Type B pancreatic cell (in vitro differentiated cells): ENCODE results near the gene TRMT1. TPM values are rescaled to one million over a fixed set of nuclear protein-coding genes. Genes with fewer than 3 reads are reported as not detected.

Experiments used
- DNase-seq: peaks from one replicate; pipeline ENCODE4 v3.0.0; 2021; ENCODE audit warnings: mixed read lengths; ENCODE audit not compliant: unreplicated experiment; ENCODE audit errors: extremely low spot score
- H3K27ac Mint-ChIP-seq: 2 replicates; pipeline ENCODE4 v1.8.0; 2021; ENCODE audit warnings: mild to moderate bottlenecking, mixed read lengths
- H3K27me3 Mint-ChIP-seq: 2 replicates; pipeline ENCODE4 v1.8.0; 2021; ENCODE audit warnings: mixed read lengths
- H3K36me3 Mint-ChIP-seq: 2 replicates; pipeline ENCODE4 v1.8.0; 2021; ENCODE audit warnings: mixed read lengths
- H3K4me1 Mint-ChIP-seq: one replicate; pipeline ENCODE4 v1.8.0; 2021; ENCODE audit warnings: mixed read lengths; ENCODE audit not compliant: unreplicated experiment
- H3K4me3 Mint-ChIP-seq: 2 replicates; pipeline ENCODE4 v1.8.0; 2021; ENCODE audit warnings: mild to moderate bottlenecking, mixed read lengths
- H3K9me3 Mint-ChIP-seq: 2 replicates; pipeline ENCODE4 v1.8.0; 2021; ENCODE audit warnings: mixed read lengths
- CTCF ChIP-seq: fragments of 200-600 bp; sonication (generic); conservative IDR thresholded peaks from 2 replicates; pipeline ENCODE4 v1.5.0; 2021; ENCODE audit warnings: antibody characterized with exemption, mild to moderate bottlenecking
- total RNA-seq: library from RNA; stranded (reverse); gene quantifications from 2 replicates; pipeline ENCODE4 v1.2.1, GENCODE V29; 2021; ENCODE audit warnings: low replicate concordance

The TRMT1 gene
- total RNA-seq, 1 donor from 2014 or later, result 69.7 TPM

GRCh38 chr19:13089139-13089856, 27.2 kb downstream of the TRMT1 start:
- no peak for DNase-seq
- H3K4me1 Mint-ChIP-seq, result peaks cover 6% of the 10 kb centered on the region
- H3K9me3 Mint-ChIP-seq, result no peaks in the 10 kb centered on the region
- H3K36me3 Mint-ChIP-seq, result no peaks in the 10 kb centered on the region
- no peak overlapping the region for H3K4me3 Mint-ChIP-seq
- no peak overlapping the region for H3K27ac Mint-ChIP-seq
- H3K27me3 Mint-ChIP-seq, result peaks cover 67% of the 10 kb centered on the region
- peak; percentile 63 for TF ChIP-seq CTCF

GRCh38 chr19:13087795-13088537, 28.6 kb downstream of the TRMT1 start:
- Mint-ChIP-seq H3K4me1 (peaks cover 13% of the 10 kb centered on the region), H3K9me3 (no peaks in the 10 kb centered on the region), H3K27me3 (peaks cover 73% of the 10 kb centered on the region), H3K36me3 (no peaks in the 10 kb centered on the region), H3K4me3 (no peak overlapping the region), H3K27ac (no peak overlapping the region)
- TF ChIP-seq CTCF, result no peak
- no peak for DNase-seq

GRCh38 chr19:13087295-13087694, 29.2 kb downstream of the TRMT1 start:
- Mint-ChIP-seq H3K9me3 (no peaks in the 10 kb centered on the region), H3K4me3 (no peak overlapping the region), H3K36me3 (no peaks in the 10 kb centered on the region), H3K27ac (no peak overlapping the region), H3K27me3 (peaks cover 78% of the 10 kb centered on the region), H3K4me1 (peaks cover 18% of the 10 kb centered on the region)
- no peak for DNase-seq
- TF ChIP-seq CTCF, result no peak

- H3K27ac Mint-ChIP-seq, result no peak overlapping the region
These were observed 30.2 kb downstream of the TRMT1 start for GRCh38 chr19:13086341-13086740.

GRCh38 chr19:13085666-13086065, 30.9 kb downstream of the TRMT1 start:
- H3K27me3 Mint-ChIP-seq, result peaks cover 71% of the 10 kb centered on the region
- TF ChIP-seq CTCF, result no peak
- no peaks in the 10 kb centered on the region for H3K36me3 Mint-ChIP-seq
- no peak for DNase-seq
- peaks cover 22% of the 10 kb centered on the region for H3K4me1 Mint-ChIP-seq
- no peak overlapping the region for H3K4me3 Mint-ChIP-seq
- H3K9me3 Mint-ChIP-seq, result no peaks in the 10 kb centered on the region
- peak overlapping the region; percentile 10 for H3K27ac Mint-ChIP-seq

More at GRCh38 chr19:13086341-13086740, 30.2 kb downstream of the TRMT1 start:
- H3K36me3 Mint-ChIP-seq, result no peaks in the 10 kb centered on the region
- H3K9me3 Mint-ChIP-seq, result no peaks in the 10 kb centered on the region
- TF ChIP-seq CTCF, result no peak
- H3K27me3 Mint-ChIP-seq, result peaks cover 78% of the 10 kb centered on the region
- H3K4me1 Mint-ChIP-seq, result peaks cover 22% of the 10 kb centered on the region
- no peak overlapping the region for H3K4me3 Mint-ChIP-seq
- DNase-seq, result no peak
